K562 (cell line): ENCODE results near the gene GATAD2B. TPM values are rescaled to one million over a fixed set of nuclear protein-coding genes. Genes with fewer than 3 reads are reported as not detected.

Source experiments
- ATAC-seq: fragments of 200-7000 bp; cut with Tn5 transposase; 3 replicates; pipeline ENCODE4 v1.9.1; 2020; ENCODE audit warnings: moderate library complexity
- BruUV-seq: library from RNA; stranded (reverse); fragments of 400-500 nt; replicated peaks from 2 replicates; lab custom pipeline; 2021; lab: Mats Ljungman, UMichigan
- CTCF ChIA-PET: fragments of 300-600 bp; formaldehyde crosslinking; extraction: SDS; loops from one replicate; lab custom pipeline; 2021; ENCODE audit warnings: low intra/inter-chr PET ratio; lab: Yijun Ruan, JAX
- POLR2A ChIA-PET: fragments of 300-600, 350-650 bp; sonication (Branson Sonifier 250); formaldehyde crosslinking; extraction: SDS; loops from one replicate; lab custom pipeline; 2021; ENCODE audit warnings: antibody characterized with exemption, inconsistent platforms; lab: Yijun Ruan, JAX
- DNase-seq, 4 experiments: peaks; one replicate each; pipeline versions ENCODE4 v3.0.0 to v3.0.0-alpha.2; 2011 to 2018; ENCODE audit warnings: low spot score in 3 of 4, mixed read lengths in 3 of 4; ENCODE audit errors: extremely low read depth in 1 of 4
- FAIRE-seq: peaks from 2 replicates; lab custom pipeline; 2011; peaks lifted over from hg19 to GRCh38; lab: Jason Lieb, UNC
- H2AFZ ChIP-seq: 2 replicates; pipeline ENCODE4 v1.6.0; 2011; ENCODE audit warnings: low read depth, low read length, control low read depth, inconsistent platforms
- H3K27ac ChIP-seq: fragments of 200-600 bp; 3 replicates; pipeline ENCODE4 v1.8.0; 2011; ENCODE audit warnings: low read depth, mild to moderate bottlenecking, control low read depth, inconsistent platforms, low read length, moderate library complexity, mixed read lengths; ENCODE audit errors: extremely low read depth
- H3K27me3 ChIP-seq, 2 experiments: fragments of 300-600 bp in 1 of 2; 2 replicates in 1 of 2; 3 replicates in 1 of 2; pipeline versions ENCODE4 v1.6.0 to v1.8.0; 2011; ENCODE audit warnings: inconsistent platforms in 2 of 2, low read length in 2 of 2, mild to moderate bottlenecking in 1 of 2, mixed read lengths in 1 of 2, moderate library complexity in 1 of 2; ENCODE audit not compliant: control insufficient read depth in 2 of 2, insufficient read depth in 2 of 2
- H3K36me3 ChIP-seq: fragments of 300-600 bp; 3 replicates; pipeline ENCODE4 v1.8.0; 2011; ENCODE audit warnings: mild to moderate bottlenecking, low read length, inconsistent platforms; ENCODE audit not compliant: control insufficient read depth, insufficient read depth
- H3K4me1 ChIP-seq, 2 experiments: fragments of 200-600 bp in 1 of 2; replicated peaks in 1 of 2; 2 replicates in 1 of 2; 3 replicates in 1 of 2; pipeline versions ENCODE4 v1.5.1 to v1.8.0; 2011; ENCODE audit warnings: inconsistent platforms in 2 of 2, low read length in 2 of 2, mild to moderate bottlenecking in 1 of 2, mixed read lengths in 1 of 2, moderate library complexity in 1 of 2; ENCODE audit not compliant: control insufficient read depth in 2 of 2, insufficient read depth in 2 of 2
- H3K4me2 ChIP-seq: 2 replicates; pipeline ENCODE4 v1.6.1; 2011; ENCODE audit warnings: low read length, control low read depth, inconsistent platforms, mixed read lengths; ENCODE audit not compliant: insufficient read depth
- H3K4me3 ChIP-seq: fragments of 200-600 bp; sonication (generic), shearing (Covaris generic); 2 replicates; pipeline ENCODE4 v1.5.1; 2016; ENCODE audit warnings: control low read depth, inconsistent platforms
- H3K79me2 ChIP-seq: fragments of 200-600 bp; 3 replicates; pipeline ENCODE4 v1.8.0; 2011; ENCODE audit warnings: low read length, inconsistent platforms; ENCODE audit not compliant: control insufficient read depth, insufficient read depth
- H3K9ac ChIP-seq, 2 experiments: 2 replicates each; pipeline versions ENCODE4 v1.6.0 to v1.6.1; 2011; ENCODE audit warnings: low read depth in 2 of 2, low read length in 2 of 2, control low read depth in 1 of 2, inconsistent platforms in 1 of 2, mild to moderate bottlenecking in 1 of 2, mixed read lengths in 1 of 2; ENCODE audit not compliant: insufficient read depth in 1 of 2
- H3K9me1 ChIP-seq: one replicate; pipeline ENCODE4 v1.6.0; 2011; ENCODE audit warnings: inconsistent platforms, mild to moderate bottlenecking, low read length, moderate library complexity; ENCODE audit not compliant: control insufficient read depth, insufficient read depth
- H3K9me3 ChIP-seq: replicated peaks from 2 replicates; pipeline ENCODE4 v1.5.1; 2011; ENCODE audit warnings: low read depth, low read length, inconsistent platforms; ENCODE audit not compliant: control insufficient read depth, insufficient read depth
- H4K20me1 ChIP-seq: replicated peaks from 2 replicates; pipeline ENCODE4 v1.6.1; 2011; ENCODE audit warnings: low read length, inconsistent platforms, mixed read lengths; ENCODE audit not compliant: control insufficient read depth, insufficient read depth
- CBFA2T2 ChIP-seq: fragments of 450-650 bp; conservative IDR thresholded peaks from 2 replicates; pipeline ENCODE4 v1.6.1; 2017; ENCODE audit warnings: mild to moderate bottlenecking
- HBP1 ChIP-seq: fragments of 450-650 bp; formaldehyde crosslinking; IDR thresholded peaks from 2 replicates; pipeline ENCODE4 v1.4.0; 2022; ENCODE audit warnings: missing genetic modification characterization
- L3MBTL2 ChIP-seq: fragments of 450-650 bp; IDR thresholded peaks from 2 replicates; pipeline ENCODE4 v1.6.1; 2016; ENCODE audit warnings: mild to moderate bottlenecking, moderate library complexity
- MCM2 ChIP-seq: fragments of 450-650 bp; IDR thresholded peaks from 2 replicates; pipeline ENCODE4 v1.6.1; 2017; ENCODE audit warnings: low read depth, mild to moderate bottlenecking
- MTA1 ChIP-seq: fragments of 450-650 bp; IDR thresholded peaks from 2 replicates; pipeline ENCODE4 v1.6.1; 2017; ENCODE audit warnings: borderline replicate concordance
- PCBP2 ChIP-seq: fragments of 200-400 bp; formaldehyde crosslinking; IDR thresholded peaks from 2 replicates; pipeline ENCODE4 v1.6.1; 2018; ENCODE audit warnings: low read length, low read depth, mild to moderate bottlenecking, moderate library complexity; ENCODE audit not compliant: poor library complexity, severe bottlenecking
- POLR2B ChIP-seq: fragments of 450-650 bp; IDR thresholded peaks from 2 replicates; pipeline ENCODE4 v1.6.1; 2018; ENCODE audit warnings: low read depth; ENCODE audit not compliant: partially characterized antibody
- TFAP4 ChIP-seq: sonication (generic); formaldehyde crosslinking; IDR thresholded peaks from 2 replicates; pipeline ENCODE4 v1.8.0; 2022; ENCODE audit warnings: missing genetic modification reagents, mild to moderate bottlenecking, moderate library complexity, borderline replicate concordance
- XRCC4 ChIP-seq: IDR thresholded peaks from one replicate; pipeline ENCODE4 v1.6.1; 2011; ENCODE audit not compliant: insufficient read depth, insufficient read length; ENCODE audit errors: extremely low read depth
- ZC3H11A ChIP-seq: IDR thresholded peaks from 2 replicates; pipeline ENCODE4 v1.6.1; 2012; ENCODE audit warnings: low read depth, low read length, improper control_type of control experiment
- ZNF143 ChIP-seq: sonication (generic); formaldehyde crosslinking; IDR thresholded peaks from 2 replicates; pipeline ENCODE4 v1.9.0; 2022; ENCODE audit warnings: mild to moderate bottlenecking, missing genetic modification reagents
- ZNF57 ChIP-seq: fragments of 450-650 bp; formaldehyde crosslinking; IDR thresholded peaks from 2 replicates; pipeline ENCODE4 v1.4.0; 2020; ENCODE audit warnings: mild to moderate bottlenecking, moderate library complexity
- WGBS: fragments of 100-300 bp; shearing (Covaris generic); methylation state at CpG from one replicate; pipeline ENCODE4 v1.1.6; 2016; ENCODE audit warnings: low coverage, mixed read lengths; ENCODE audit not compliant: insufficient coverage; ENCODE audit errors: missing lambda C conversion rate; 5-methylcytosine and 5-hydroxymethylcytosine counted together
- in situ Hi-C: fragments of 300-500 bp; cut with MboI; formaldehyde crosslinking; loops from 4 replicates; pipeline ENCODE4 v1.15.0; 2018; ENCODE audit warnings: inconsistent platforms, mixed read lengths
- intact Hi-C: fragments of 100-400 bp; cut with micrococcal nuclease; formaldehyde crosslinking; loops from 2 replicates; pipeline ENCODE4 v1.14.2; 2022
- polyA plus RNA-seq, 8 experiments: library from polyadenylated mRNA; depleted of rRNA in 4 of 8; stranded (reverse) in 5 of 8; unstranded in 3 of 8; fragments of >200 nt; fragmentation: Nextera tagmentation in 2 of 8; fragmentation: Illumina TruSeq in 1 of 8; extraction: Ambion mirVana in 2 of 8; extraction: Trizol in 1 of 8; gene quantifications; 2 replicates each; pipeline versions ENCODE4 v1.2.1 to v1.2.3, GENCODE V29; 2011 to 2014; ENCODE audit warnings: inconsistent platforms in 1 of 8, missing spikeins in 1 of 8
- total RNA-seq, 7 experiments: library from RNA; depleted of rRNA in 6 of 7; stranded (reverse); fragments of >200 nt in 6 of 7; fragmentation: Illumina TruSeq in 2 of 7; extraction: Trizol in 2 of 7; gene quantifications; 2 replicates each; pipeline versions ENCODE4 v1.2.1 to v1.2.3, GENCODE V29; 2011 to 2021; ENCODE audit warnings: low replicate concordance in 1 of 7
- TF ChIP-seq, protein P1 (sequence below): fragments of 250-450 bp; sonication (Bioruptor Pico); IDR thresholded peaks from 2 replicates; pipeline ENCODE4 v1.5.0; 2021; ENCODE audit warnings: mild to moderate bottlenecking, borderline replicate concordance

Gene GATAD2B
- total and polyA plus RNA-seq, 9 of the 15 experiments (the other 6 are each of a cell fraction or from before 2014, with no cell fraction given), result 1.5 to 40.2 (median 4.9) TPM

DNA sequence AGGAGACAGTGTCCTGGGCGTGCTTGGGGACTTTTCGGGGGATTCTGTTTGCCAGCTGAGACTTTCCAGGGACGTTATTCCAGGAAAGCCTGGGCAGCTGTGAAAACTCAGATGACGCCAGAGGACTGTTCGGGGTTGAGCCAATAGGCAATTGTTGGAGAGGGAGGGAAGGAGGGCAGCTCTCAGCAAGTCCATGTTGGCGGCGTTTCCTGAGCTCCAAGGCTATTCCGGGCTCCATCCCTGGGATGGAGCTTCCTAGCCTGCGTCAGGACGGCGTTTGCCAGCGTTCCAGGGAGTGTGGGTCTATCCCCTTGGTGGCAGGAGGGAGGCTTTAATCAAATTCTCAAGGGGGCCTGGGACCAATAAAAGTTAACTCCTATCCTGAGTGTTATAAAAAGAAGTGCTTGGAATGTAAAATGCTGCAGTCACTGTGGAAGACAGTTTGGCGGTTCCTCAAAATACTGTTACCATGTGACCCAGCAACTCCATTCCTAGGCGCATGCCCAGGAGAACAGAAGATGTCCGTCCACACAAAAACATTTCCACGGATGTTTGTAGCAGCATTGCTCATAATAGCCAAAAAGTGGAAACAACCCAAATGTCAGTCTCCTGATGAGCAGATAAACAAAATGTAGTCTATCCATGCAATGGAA is 132.3 kb downstream of the GATAD2B start (continued):
- TF ChIP-seq HBP1 (CRISPR knock-in tag) (no peak), ZNF57 (CRISPR knock-in tag) (no peak), MCM2 (no peak), CBFA2T2 (no peak), POLR2B (no peak), XRCC4 (no peak), ZNF143 (CRISPR knock-in tag) (no peak), ZC3H11A (no peak)

- CTCF ChIA-PET, result interaction anchor here (0.6 kb wide), 1 partner anchor 39 kb away, joined by 3 read pairs; no protein-coding TSS in a partner anchor
- Histone ChIP-seq H3K4me1 (peaks cover 7 to 37% of the 10 kb centered on the region in 2 experiments), H3K79me2 (no peaks in the 10 kb centered on the region), H3K4me3 (no peak overlapping the region), H2AFZ (peak overlapping the region; percentile 74), H3K27me3 (no peaks in the 10 kb centered on the region), H3K4me2 (no peak overlapping the region), H4K20me1 (no peaks in the 10 kb centered on the region), H3K9me1 (no peaks in the 10 kb centered on the region), H3K9me3 (no peaks in the 10 kb centered on the region), H3K27ac (no peak overlapping the region), H3K36me3 (no peaks in the 10 kb centered on the region), H3K9ac (peak overlapping the region in 1 of 2 experiments; percentile 24; a peak in 2 of 4 replicates)
- peak in 1 of 4 experiments; percentile 28 for DNase-seq
- peak; percentile 27; the same call in 2 of the 3 replicates for ATAC-seq
- peak; percentile 19 for FAIRE-seq
- in situ Hi-C loops (no loop called here), intact Hi-C loops (no loop called here)
- POLR2A ChIA-PET, result interaction anchor here (0.8 to 1.4 kb wide), 4 partner anchors 9 to 201 kb away, joined by 3 to 6 read pairs (median 3); partner anchors contain the start of genes RAB13 and RPS27
- no TSS peak for BruUV-seq
- 35% methylated on average over 22 of the region's 22 CpGs for WGBS
- TF ChIP-seq TFAP4 (CRISPR knock-in tag) (0 out of 2 replicates have a peak, but pooled peaks have one; percentile 16), MTA1 (no peak), PCBP2 (no peak), L3MBTL2 (0 out of 2 replicates have a peak, but pooled peaks have one; percentile 13)
- TF ChIP-seq, protein P1, sequence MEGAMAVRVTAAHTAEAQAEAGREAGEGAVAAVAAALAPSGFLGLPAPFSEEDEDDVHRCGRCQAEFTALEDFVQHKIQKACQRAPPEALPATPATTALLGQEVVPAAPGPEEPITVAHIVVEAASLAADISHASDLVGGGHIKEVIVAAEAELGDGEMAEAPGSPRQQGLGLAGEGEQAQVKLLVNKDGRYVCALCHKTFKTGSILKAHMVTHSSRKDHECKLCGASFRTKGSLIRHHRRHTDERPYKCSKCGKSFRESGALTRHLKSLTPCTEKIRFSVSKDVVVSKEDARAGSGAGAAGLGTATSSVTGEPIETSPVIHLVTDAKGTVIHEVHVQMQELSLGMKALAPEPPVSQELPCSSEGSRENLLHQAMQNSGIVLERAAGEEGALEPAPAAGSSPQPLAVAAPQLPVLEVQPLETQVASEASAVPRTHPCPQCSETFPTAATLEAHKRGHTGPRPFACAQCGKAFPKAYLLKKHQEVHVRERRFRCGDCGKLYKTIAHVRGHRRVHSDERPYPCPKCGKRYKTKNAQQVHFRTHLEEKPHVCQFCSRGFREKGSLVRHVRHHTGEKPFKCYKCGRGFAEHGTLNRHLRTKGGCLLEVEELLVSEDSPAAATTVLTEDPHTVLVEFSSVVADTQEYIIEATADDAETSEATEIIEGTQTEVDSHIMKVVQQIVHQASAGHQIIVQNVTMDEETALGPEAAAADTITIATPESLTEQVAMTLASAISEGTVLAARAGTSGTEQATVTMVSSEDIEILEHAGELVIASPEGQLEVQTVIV, result no peak
These were observed 133.2 kb downstream of the GATAD2B start for GRCh38 chr1:153789478-153790034.
